IPS-NIHi11 (cell line): ENCODE data around the gene TRAF7.

ENCODE experiments used
- DNase-seq: peaks from one replicate; pipeline ENCODE4 v3.0.0; 2012; ENCODE audit warnings: mixed read lengths, low spot score

The TRAF7 gene

GRCh38 chr16:2181952-2182351 lies 26.4 kb downstream of the TRAF7 start:
- no peak for DNase-seq

- no peak for DNase-seq
Measured at GRCh38 chr16:2183671-2184070, 28.1 kb downstream of the TRAF7 start.

- no peak for DNase-seq
Measured at GRCh38 chr16:2184346-2184745, 28.8 kb downstream of the TRAF7 start.

DNA sequence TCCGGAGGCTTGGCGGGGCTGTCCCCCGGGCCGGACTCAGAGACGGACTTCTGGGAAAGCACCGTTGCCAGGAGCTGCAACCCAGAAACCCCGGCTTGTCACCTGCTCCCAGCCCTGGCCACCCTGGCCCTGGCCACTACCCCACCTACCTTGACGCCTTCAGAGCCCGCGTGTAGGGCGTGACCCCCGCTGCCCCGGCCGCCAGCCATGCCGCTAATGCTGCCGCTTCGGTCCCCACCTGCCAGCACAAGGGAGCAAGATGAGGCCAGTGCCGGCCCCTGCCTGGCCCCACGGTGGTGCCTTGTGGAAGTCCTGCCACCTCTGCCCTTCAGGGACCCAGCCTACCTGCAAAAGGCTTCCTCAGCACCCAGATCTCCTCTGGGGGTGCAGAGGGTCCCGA lies 29.4 kb downstream of the TRAF7 start:
- DNase-seq = no peak

GRCh38 chr16:2186064-2186463 lies 30.5 kb downstream of the TRAF7 start:
- no peak for DNase-seq

DNA sequence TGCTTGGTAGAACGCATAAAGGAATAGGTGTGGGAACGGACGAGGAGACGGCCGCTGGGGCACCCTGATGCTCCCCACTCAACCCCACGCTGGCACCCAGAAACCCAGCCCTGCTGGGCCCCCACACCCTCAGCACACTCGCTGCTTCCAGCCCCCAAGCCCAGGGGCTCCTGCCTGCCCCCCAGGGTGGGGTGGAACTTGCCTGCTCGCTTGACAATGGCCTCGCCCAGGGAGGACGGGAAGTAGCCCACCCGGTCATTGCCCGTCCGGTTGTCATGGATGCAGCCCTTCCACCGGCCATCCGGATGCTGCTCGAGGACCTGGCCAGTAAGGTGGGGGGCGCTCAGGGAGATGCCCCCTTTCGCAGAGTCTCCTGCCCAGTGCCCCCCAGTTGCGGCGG lies 30.9 kb downstream of the TRAF7 start:
- DNase-seq = no peak

- DNase-seq = no peak
Measured at GRCh38 chr16:2187212-2187611, 31.6 kb downstream of the TRAF7 start.

- no peak for DNase-seq
Measured at GRCh38 chr16:2188395-2188794, 32.8 kb downstream of the TRAF7 start.

DNA sequence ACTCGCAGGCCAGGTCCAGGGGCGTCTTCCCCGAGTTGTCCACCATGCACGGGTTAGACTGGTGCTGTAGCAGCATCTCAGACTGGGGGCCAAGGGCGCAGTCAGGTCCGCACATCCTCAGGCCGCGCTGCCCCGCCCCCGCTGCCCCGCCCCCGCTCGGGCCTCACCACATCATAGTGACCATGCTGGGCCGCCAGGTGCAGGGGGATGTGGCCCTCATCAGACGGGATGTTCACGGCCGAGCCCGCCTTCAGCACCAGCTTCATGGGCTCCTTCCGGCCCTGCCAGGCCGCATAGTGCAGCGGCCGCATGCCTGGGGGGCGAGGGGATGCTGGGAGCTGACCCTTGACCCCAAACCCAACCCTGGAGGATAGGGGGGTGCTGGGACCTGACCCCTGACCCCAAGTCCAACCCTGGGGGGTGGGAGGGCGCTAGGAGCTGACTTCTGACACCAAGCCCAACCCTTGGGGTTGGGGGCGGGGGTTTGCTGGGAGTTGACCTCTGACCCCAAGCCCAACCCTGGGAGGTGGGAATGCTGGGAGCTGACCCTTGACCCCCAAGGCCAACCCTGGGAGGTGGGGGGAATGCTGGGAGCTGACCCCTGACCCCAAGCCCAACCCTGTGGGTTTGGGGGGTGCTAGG lies 33.8 kb downstream of the TRAF7 start:
- DNase-seq = no peak

DNA sequence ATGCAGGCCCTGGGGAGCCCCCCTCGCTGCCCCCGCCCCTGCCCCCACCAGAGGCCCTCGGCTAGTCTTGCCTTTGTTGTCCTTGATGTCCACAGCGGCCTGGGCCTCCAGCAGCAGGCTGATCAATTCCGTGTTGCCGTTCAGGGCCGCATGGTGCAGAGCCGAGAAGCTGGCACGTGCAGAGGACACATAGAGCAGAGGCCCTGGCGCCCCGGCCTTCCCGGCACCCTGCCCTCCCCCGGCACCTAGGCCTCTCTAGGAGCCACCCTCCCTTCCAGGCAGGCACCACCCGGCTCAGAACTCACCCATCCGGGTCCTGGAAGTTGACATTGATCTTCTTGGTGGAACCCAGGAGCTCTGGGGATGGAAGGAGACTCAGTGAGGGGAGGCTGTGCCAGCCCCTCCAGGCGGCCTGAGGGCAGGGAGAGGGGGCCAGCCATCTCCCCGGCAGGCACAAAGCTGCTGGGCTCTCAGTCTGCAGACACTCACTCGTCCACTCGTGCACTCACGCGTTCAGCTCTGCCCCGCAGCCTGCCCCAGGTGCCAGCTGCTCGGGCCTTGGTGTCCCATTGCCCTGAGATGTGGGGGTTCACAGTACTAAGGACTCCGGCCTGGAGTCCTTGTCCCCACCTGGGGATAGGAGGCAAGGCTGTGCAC lies 34.5 kb downstream of the TRAF7 start:
- DNase-seq = no peak

- DNase-seq = no peak
Measured at GRCh38 chr16:2190659-2191445, 35.3 kb downstream of the TRAF7 start.

- no peak for DNase-seq
Measured at GRCh38 chr16:2191446-2191706, 35.8 kb downstream of the TRAF7 start.

DNA sequence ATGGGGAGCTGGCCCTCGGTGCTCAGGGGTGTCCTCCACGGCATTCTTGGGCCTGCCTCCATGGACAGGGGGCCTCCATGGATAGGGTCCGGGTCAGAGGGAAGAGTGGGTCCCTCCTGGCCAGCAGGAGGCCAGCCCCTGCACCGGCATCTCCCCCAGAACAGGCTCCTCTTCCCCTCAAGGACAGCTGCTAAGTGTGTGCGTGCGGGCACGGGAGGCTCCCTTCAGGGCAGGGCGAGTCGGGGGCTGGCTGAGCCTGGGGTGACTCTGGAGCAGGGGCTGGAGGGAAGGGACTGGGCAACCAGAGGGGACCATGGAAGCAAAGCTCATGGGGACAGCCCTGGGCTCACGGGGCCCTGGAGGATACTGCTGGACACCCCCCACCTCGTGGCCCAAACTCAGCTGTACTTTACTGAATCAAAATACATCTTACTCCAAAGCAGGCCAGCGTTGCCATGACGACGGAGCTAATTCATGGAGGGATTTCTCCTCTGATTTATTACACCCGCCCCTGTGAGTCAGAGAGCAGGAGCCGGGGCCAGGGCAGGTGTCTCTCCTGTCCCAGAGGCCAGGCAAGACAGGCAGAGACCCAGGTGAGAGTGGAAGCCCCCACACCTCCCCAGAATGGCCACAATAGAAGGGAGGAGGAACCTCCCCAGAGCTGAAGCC lies 38.7 kb downstream of the TRAF7 start:
- DNase-seq = no peak

- DNase-seq = peak; percentile 81
Measured at GRCh38 chr16:2194852-2195321, 39.3 kb downstream of the TRAF7 start.

DNA sequence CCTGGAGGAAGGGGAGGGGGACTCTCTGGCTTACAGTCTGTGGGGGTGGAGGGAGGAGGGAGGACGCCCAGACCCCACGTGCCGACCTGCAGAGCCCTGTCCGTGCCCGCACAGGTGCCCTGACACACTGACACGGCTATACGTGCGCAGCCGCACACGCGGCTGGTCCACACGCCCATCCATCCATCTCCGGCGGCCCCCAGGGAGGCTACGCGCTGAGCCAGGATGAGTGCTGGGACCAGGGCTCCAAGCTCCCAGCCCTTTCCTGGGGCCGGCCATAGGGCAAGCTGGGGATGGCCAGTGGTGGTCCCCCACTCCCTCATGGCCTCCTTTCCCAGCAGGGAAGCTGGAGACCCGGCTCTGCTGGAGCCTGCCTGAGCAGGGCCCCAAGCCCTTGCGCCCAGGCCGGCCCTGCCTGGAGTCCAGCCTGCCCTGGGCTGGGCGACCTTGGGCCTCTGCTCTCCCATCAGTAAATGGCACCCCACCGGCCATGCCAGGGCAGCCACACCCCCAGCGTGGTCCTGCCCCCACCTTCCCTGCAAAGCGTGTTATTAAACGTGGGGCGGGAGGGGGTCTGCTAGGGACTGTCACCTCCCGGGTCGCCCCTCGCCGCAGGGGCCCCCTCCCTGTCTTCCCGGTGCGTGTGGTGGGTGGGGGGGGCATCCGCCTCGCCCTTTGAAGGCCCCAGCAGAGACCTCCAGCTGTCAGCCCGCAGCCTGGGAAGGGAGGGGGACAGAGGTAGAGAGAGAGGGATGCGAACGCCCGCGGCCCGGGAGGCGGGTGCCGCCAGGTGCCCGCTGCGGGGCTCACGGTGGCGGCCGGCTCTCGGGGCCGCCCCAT lies 40.0 kb downstream of the TRAF7 start:
- DNase-seq = no peak

DNA sequence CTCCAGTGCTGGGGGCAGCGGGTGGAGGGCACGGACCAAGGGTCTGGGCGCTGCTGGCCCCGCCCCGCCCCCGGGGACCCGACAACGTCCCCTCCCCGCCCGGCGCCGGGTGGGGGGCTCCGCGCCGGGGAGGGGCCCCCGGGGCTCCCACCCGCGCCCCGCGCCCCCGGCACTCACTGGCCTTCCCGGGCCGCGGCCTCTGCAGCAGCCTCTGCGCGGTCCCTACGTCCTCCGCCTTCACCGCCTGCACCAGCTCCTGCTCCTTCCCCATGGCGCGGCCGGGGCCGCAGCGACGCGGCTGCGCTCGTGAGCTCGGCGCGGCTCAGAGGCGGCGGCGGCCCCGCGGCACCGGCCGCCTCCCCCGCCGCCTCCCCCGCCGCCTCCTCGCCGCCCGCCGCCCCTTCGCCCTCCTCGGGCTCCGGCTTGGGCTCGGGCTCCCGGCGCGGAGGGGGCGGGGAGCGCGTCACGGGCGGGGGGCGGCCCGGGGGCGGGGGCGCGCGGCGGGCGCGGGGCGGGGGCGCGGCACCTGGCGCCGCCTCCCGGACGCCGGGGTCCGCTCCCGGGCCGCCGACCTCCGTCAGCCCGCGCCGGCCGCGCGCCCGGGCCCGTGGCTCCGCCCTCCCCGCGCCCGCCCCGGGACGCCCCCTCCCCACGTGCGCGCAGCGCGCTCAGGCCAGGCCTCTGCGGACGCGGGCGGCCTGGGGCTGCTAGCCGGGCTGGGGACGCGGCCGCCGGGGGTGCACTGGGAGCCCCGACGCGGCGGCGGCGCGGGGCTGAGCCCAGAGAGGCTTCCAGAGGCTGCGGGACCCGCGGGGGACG lies 40.8 kb downstream of the TRAF7 start, which contains the start of gene CASKIN1:
Gene CASKIN1, minus strand, starts transcription at position 444 of the 819 bp plus-strand sequence. Its CDS starts 173 bp downstream, at position 271.
- DNase-seq = peak; percentile 81

- no peak for DNase-seq
Measured at GRCh38 chr16:2196981-2197511, 41.5 kb downstream of the TRAF7 start.

DNA sequence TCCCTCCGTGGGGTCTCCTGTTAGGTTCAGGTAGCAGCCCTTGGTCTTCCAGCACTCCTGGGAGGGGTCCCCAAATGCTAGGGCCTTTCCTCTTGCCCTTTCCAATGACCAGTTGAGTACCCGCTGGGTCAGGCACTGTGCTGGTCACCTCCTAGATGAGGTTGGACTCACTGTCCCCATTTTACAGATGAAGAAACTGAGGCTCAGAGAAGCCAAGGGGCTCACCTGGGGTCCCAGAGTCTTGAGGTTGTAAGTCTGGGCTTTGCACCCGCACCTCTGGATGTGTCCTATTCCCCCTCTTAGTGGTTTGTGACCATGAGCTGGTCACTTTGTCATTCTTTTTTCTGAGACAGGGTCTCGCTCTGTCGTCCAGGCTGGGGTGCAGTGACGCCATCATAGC lies 42.2 kb downstream of the TRAF7 start:
- DNase-seq = no peak

DNA sequence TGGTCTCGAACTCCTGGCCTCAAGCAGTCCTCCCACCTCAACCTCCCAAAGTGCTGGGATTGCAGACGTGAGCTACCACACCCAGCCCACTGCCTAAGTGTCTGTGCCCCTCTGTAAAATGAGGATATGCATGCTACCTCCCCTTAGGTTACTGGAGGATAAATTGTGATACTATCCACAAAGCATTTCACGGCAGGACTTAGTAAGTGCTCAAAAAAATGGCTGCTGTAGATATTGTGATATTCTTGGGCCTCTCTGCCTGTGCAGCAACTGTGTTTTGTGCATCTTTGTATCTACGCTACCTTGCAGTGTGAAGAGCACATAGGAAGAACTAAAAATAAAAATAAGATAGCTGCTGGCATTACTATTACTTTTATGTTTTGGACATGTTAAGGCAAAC lies 42.7 kb downstream of the TRAF7 start:
- DNase-seq = no peak

GRCh38 chr16:2199095-2199494 lies 43.5 kb downstream of the TRAF7 start:
- no peak for DNase-seq
